ENCODE data around the gene CDKN2B-AS1.
"Not testable (repeated sequence)": the region's sequence is repeated elsewhere in the genome, so short reads cannot be mapped to it uniquely, and the experiment has no call there.

Gene CDKN2B-AS1

GRCh38 chr9:21994556-21995005 lies at the start of gene CDKN2B-AS1:
CDKN2B-AS1 (plus strand) TSS chr9:21994791.
- DNase-seq (ENCODE audit: low read depth in 2 of 2): no peak

GRCh38 chr9:21945606-21946005 lies 49.0 kb upstream of the CDKN2B-AS1 start:
- no peak for DNase-seq (ENCODE audit: low read depth in 2 of 2)

DNA sequence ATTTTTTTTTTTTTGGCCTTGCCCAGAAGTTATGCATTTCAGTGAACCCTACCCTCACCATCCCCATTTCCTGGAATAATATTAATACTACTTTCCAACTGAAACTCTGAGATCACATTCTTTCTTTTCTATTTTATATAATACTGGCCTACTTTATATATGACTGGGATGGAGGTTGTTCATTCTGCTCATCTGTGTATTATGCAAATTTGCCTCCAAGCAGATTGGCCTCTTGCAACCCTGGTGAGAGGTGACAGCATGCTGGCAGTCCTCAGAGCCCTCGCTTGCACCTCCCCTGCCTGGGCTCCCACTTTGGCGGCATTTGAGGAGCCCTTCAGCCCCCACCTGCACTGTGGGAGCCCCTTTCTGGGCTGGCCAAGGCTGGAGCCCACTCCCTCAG lies 35.8 kb upstream of the CDKN2B-AS1 start:
- DNase-seq (ENCODE audit: low read depth in 2 of 2): no peak

DNA sequence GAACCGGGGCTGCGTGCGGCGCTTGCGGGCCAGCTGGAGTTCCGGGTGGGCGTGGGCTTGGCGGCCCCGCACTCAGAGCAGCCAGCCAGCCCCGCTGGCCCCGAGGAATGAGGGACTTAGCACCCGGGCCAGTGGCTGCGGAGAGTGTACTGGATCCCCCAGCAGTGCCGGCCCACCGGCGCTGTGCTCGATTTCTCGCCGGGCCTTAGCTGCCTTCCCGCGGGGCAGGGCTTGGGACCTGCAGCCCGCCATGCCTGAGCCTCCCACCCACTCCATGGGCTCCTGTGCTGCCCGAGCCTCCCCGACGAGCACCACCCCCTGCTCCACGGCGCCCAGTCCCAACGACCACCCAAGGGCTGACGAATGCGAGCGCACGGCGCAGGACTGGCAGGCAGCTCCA lies 35.3 kb upstream of the CDKN2B-AS1 start:
- not testable (repeated sequence) for DNase-seq (ENCODE audit: low read depth in 2 of 2)

GRCh38 chr9:21961569-21961968 lies 33.0 kb upstream of the CDKN2B-AS1 start:
- no peak for DNase-seq (ENCODE audit: low read depth in 2 of 2)

DNA sequence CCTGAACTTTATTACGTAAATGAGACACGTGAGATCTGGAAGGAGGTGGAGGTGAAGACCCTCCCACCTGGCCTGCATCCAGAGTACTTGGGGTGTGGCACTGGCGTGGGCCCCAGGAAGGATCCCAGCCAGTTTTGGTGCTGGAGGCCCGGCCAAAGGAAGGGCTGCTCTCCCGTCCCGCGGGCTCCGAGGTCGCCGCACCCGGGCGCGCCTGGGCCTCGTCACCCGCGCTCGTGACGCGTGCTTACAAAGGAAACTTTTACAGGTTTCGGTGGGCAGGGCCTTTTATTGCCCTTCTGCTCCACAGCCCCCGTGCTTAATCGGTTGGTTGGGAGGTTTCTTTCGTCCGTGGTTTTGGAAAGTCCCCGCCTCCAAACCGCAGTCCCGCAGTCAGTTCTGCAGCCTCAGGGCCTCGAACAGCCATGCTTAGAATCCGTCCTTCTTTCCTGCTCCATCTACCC lies 29.6 kb upstream of the CDKN2B-AS1 start:
- peak; percentile 18 to 41 for DNase-seq (ENCODE audit: low read depth in 2 of 2)

GRCh38 chr9:21965401-21965951 lies 29.1 kb upstream of the CDKN2B-AS1 start:
- no peak for DNase-seq (ENCODE audit: low read depth in 2 of 2)

- DNase-seq (ENCODE audit: low read depth in 2 of 2): no peak
Measured at GRCh38 chr9:21966140-21966851, 28.3 kb upstream of the CDKN2B-AS1 start.

DNA sequence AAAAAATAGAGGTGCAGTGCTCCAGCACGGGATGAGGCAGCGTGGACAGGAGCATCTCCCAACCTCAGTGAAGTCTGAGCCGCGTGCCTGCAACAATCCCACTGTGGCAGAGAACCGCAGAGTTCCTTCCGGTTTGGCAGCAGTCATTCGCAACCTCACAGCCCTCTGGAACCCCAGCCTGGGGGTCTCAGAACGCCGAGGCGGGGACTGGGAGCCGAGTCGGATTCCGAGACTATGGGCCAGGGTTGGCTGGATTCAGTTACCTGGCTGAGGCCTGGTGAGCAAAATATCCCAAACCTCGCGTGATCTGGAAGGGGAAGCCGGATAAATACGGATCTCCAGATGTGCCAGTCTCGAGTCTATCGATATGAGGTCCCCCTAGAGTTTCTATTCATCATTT lies 27.4 kb upstream of the CDKN2B-AS1 start:
- DNase-seq (ENCODE audit: low read depth in 2 of 2): no peak

DNA sequence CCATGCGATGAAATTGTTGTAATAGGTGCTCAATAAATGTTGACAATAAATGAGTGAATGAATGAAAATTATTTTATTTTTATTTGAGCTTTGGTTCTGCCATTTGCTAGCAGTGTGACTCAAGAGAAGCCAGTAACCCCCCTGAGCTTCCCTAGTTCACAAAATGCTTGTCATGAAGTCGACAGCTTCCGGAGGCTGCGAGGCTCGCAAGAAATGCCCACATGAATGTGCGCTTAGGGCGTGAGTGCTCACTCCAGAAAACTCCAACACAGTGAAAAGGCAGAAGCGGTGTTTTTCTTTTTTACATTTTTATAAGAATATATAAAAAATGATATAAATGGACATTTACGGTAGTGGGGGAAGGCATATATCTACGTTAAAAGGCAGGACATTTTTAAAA lies 26.9 kb upstream of the CDKN2B-AS1 start:
- no peak for DNase-seq (ENCODE audit: low read depth in 2 of 2)

GRCh38 chr9:21968331-21969010 lies 26.1 kb upstream of the CDKN2B-AS1 start:
- DNase-seq (ENCODE audit: low read depth in 2 of 2): no peak

DNA sequence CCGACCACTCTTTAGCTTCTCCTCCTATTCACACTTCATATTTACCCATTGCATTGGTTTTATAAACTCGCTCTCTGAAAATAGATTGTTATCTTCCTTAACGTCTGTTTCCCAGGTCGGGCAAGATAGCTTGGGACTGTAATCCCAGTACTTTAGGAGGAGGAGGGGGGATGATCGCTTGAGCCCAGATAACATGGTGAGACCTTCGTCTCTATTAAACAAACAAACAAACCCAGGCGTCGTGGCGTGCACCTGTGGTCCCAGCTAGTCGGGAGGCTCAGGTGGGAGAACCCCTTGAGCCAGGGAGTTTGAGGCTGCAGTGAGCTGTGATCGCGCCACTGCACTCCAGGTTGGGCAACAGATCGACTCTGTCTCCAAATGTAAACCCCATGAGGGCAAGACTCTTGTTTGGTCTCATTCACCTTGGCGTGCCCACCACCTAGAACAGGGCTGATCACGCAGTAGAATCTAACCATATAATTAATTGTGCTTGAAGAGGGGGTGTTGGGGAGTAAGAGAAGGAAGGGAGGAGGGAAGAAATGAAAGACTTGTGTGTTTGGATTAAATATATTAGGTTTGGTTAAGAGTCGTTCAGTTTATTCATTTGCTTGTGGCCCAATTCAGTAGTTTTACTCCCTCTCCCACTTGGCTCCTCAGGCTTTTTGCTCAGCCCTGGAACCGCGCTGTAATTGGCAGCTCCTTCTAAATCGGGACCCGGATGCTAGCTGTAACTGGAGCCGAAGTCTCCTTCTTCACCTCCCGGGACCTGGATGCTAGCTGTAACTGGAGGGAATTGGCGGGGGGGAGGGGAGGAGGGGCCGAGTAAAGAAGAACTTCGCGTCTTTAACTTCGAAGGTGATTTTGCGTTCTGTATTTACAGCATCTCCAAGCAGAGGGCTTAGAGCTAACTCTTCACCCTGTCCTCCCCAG lies 25.3 kb upstream of the CDKN2B-AS1 start:
- no peak for DNase-seq (ENCODE audit: low read depth in 2 of 2)

- DNase-seq (ENCODE audit: low read depth in 2 of 2): no peak
Measured at GRCh38 chr9:21969951-21970799, 24.4 kb upstream of the CDKN2B-AS1 start.

GRCh38 chr9:21970800-21971640 lies 23.6 kb upstream of the CDKN2B-AS1 start:
- DNase-seq (ENCODE audit: low read depth in 2 of 2): no peak

DNA sequence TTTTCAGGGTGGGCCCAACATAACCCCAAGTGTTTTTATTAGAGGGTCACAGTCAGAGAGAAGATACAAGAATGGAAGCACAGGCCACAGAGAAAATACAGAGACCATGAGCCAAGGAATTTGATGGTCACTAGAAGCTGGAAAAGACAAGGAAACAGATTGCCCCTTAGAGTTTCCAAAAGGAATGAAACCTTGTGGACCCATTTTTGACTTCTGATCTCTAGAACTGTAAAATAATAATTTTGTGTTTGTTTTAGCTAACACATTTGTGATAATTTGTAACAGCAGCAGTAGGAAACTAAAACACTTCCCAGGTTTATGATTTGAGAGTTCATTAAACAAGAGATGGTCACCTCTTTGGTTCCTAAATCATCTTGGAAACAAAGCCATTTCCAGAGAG lies 22.2 kb upstream of the CDKN2B-AS1 start:
- no peak for DNase-seq (ENCODE audit: low read depth in 2 of 2)

DNA sequence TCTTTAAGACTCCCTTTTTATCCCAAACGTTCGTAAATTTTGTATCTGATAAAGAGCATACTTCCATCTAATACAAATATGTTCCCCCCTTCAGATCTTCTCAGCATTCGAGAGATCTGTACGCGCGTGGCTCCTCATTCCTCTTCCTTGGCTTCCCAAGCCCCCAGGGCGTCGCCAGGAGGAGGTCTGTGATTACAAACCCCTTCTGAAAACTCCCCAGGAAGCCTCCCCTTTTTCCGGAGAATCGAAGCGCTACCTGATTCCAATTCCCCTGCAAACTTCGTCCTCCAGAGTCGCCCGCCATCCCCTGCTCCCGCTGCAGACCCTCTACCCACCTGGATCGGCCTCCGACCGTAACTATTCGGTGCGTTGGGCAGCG lies 20.3 kb upstream of the CDKN2B-AS1 start:
- DNase-seq (ENCODE audit: low read depth in 2 of 2): no peak

GRCh38 chr9:21974722-21975409 lies 19.7 kb upstream of the CDKN2B-AS1 start:
- DNase-seq (ENCODE audit: low read depth in 2 of 2): no peak

DNA sequence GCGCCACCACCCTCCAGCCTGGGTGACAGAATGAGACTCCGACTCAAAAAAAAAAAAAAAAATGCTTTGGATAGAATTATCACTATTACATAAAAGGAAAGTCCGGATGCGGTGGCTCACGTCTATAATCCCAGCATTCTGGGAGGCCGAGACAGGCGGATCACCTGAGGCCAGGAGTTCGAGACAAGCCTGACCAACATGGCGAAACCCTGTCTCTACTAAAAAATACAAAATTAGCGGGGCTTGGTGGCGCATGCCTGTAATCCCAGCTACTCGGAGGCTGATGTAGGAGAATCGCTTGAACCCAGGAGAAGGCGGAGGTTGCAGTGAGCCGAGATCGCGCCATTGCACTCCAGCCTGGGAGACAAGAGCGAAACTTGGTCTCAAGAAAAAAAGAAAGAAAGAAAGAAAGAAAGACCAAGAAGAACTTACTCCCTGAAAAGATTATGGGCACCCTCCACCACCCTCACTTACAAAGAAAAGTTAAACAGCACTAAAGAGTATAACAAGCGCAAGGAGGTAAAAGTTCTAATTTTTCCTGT lies 18.2 kb upstream of the CDKN2B-AS1 start:
- no peak for DNase-seq (ENCODE audit: low read depth in 2 of 2)

- DNase-seq (ENCODE audit: low read depth in 2 of 2): no peak
Measured at GRCh38 chr9:21982391-21982790, 12.2 kb upstream of the CDKN2B-AS1 start.
